ENCODE data around the gene SERTAD1. TPM values are rescaled to one million over a fixed set of nuclear protein-coding genes. Genes with fewer than 3 reads are reported as not detected.
A peak's percentile ranks its signal among the peaks of the same experiment; 100 is the strongest.
"Not testable (repeated sequence)": the region's sequence is repeated elsewhere in the genome, so short reads cannot be mapped to it uniquely, and the experiment has no call there.

SERTAD1 gene
- total and polyA plus RNA-seq, 9 donors = 5.7 to 9.8 (median 8.1) TPM

- 20% methylated on average over 8 of the region's 16 CpGs for WGBS (ENCODE audit: insufficient coverage)
- H3K4me1 ChIP-seq (ENCODE audit: control insufficient read depth, insufficient read depth, low read length) = peaks cover 50% of the 10 kb centered on the region
Measured at GRCh38 chr19:40416918-40417642, 8.7 kb downstream of the SERTAD1 start.

GRCh38 chr19:40415768-40416167 is 10.0 kb downstream of the SERTAD1 start:
- no peak overlapping the region for H3K4me3 ChIP-seq (ENCODE audit: low read length)
- peaks cover 54% of the 10 kb centered on the region for H3K4me1 ChIP-seq (ENCODE audit: control insufficient read depth, insufficient read depth, low read length)
- WGBS (ENCODE audit: insufficient coverage) = 100% methylated on average over 2 of the region's 2 CpGs
- peak overlapping the region; percentile 57 for H3K27ac ChIP-seq (ENCODE audit: low read length)
- no peak for DNase-seq
- no peaks in the 10 kb centered on the region for H3K27me3 ChIP-seq (ENCODE audit: control insufficient read depth, insufficient read depth, low read length)
- H3K9me3 ChIP-seq (replicated peaks; ENCODE audit: control insufficient read depth, low read depth, low read length) = no peaks in the 10 kb centered on the region
- no peaks in the 10 kb centered on the region for H3K36me3 ChIP-seq (ENCODE audit: control insufficient read depth, insufficient read depth, low read length)

More at GRCh38 chr19:40416918-40417642, 8.7 kb downstream of the SERTAD1 start:
- H3K9me3 ChIP-seq (replicated peaks; ENCODE audit: control insufficient read depth, low read depth, low read length) = no peaks in the 10 kb centered on the region
- no peak overlapping the region for H3K4me3 ChIP-seq (ENCODE audit: low read length)
- peak overlapping the region; percentile 93 for H3K27ac ChIP-seq (ENCODE audit: low read length)
- H3K27me3 ChIP-seq (ENCODE audit: control insufficient read depth, insufficient read depth, low read length) = no peaks in the 10 kb centered on the region
- H3K36me3 ChIP-seq (ENCODE audit: control insufficient read depth, insufficient read depth, low read length) = no peaks in the 10 kb centered on the region
- DNase-seq = peak; percentile 93

GRCh38 chr19:40414542-40415535 is 11.0 kb downstream of the SERTAD1 start:
- no peak for DNase-seq
- no peaks in the 10 kb centered on the region for H3K36me3 ChIP-seq (ENCODE audit: control insufficient read depth, insufficient read depth, low read length)
- H3K9me3 ChIP-seq (replicated peaks; ENCODE audit: control insufficient read depth, low read depth, low read length) = no peaks in the 10 kb centered on the region
- no peak overlapping the region for H3K27ac ChIP-seq (ENCODE audit: low read length)
- no peaks in the 10 kb centered on the region for H3K27me3 ChIP-seq (ENCODE audit: control insufficient read depth, insufficient read depth, low read length)
- H3K4me3 ChIP-seq (ENCODE audit: low read length) = no peak overlapping the region
- WGBS (ENCODE audit: insufficient coverage) = 91% methylated on average over 14 of the region's 21 CpGs
- peaks cover 55% of the 10 kb centered on the region for H3K4me1 ChIP-seq (ENCODE audit: control insufficient read depth, insufficient read depth, low read length)

- Histone ChIP-seq H3K36me3 (ENCODE audit: control insufficient read depth, insufficient read depth, low read length) (no peaks in the 10 kb centered on the region), H3K27me3 (ENCODE audit: control insufficient read depth, insufficient read depth, low read length) (no peaks in the 10 kb centered on the region), H3K4me3 (ENCODE audit: low read length) (no peak within 1 kb of the TSS), H3K27ac (ENCODE audit: low read length) (peak within 1 kb of the TSS; percentile 35), H3K9me3 (replicated peaks; ENCODE audit: control insufficient read depth, low read depth, low read length) (no peaks in the 10 kb centered on the region), H3K4me1 (ENCODE audit: control insufficient read depth, insufficient read depth, low read length) (peaks cover 55% of the 10 kb centered on the region)
- WGBS (ENCODE audit: insufficient coverage) = 0% methylated on average over 6 of the region's 18 CpGs
- DNase-seq = peak; percentile 78
Measured at GRCh38 chr19:40413291-40413845, 12.4 kb downstream of the SERTAD1 start, which contains the start of gene PRX. PRX (minus strand) TSS chr19:40413378; CDS start chr19:40407932, 5,446 bp downstream.

- Histone ChIP-seq H3K27me3 (ENCODE audit: control insufficient read depth, insufficient read depth, low read length) (no peaks in the 10 kb centered on the region), H3K27ac (ENCODE audit: low read length) (no peak overlapping the region), H3K36me3 (ENCODE audit: control insufficient read depth, insufficient read depth, low read length) (no peaks in the 10 kb centered on the region), H3K4me1 (ENCODE audit: control insufficient read depth, insufficient read depth, low read length) (peaks cover 54% of the 10 kb centered on the region), H3K9me3 (replicated peaks; ENCODE audit: control insufficient read depth, low read depth, low read length) (no peaks in the 10 kb centered on the region), H3K4me3 (ENCODE audit: low read length) (no peak overlapping the region)
- DNase-seq = no peak
- WGBS (ENCODE audit: insufficient coverage) = 86% methylated on average over 2 of the region's 4 CpGs
Measured at GRCh38 chr19:40412866-40413265, 12.9 kb downstream of the SERTAD1 start.

GRCh38 chr19:40411958-40412499 is 13.8 kb downstream of the SERTAD1 start:
- no peak for DNase-seq
- Histone ChIP-seq H3K4me1 (ENCODE audit: control insufficient read depth, insufficient read depth, low read length) (peaks cover 46% of the 10 kb centered on the region), H3K9me3 (replicated peaks; ENCODE audit: control insufficient read depth, low read depth, low read length) (no peaks in the 10 kb centered on the region), H3K27me3 (ENCODE audit: control insufficient read depth, insufficient read depth, low read length) (no peaks in the 10 kb centered on the region), H3K36me3 (ENCODE audit: control insufficient read depth, insufficient read depth, low read length) (no peaks in the 10 kb centered on the region), H3K27ac (ENCODE audit: low read length) (peak overlapping the region; percentile 76), H3K4me3 (ENCODE audit: low read length) (no peak overlapping the region)
- WGBS (ENCODE audit: insufficient coverage) = 59% methylated on average over 5 of the region's 8 CpGs

- Histone ChIP-seq H3K9me3 (replicated peaks; ENCODE audit: control insufficient read depth, low read depth, low read length) (no peaks in the 10 kb centered on the region), H3K27me3 (ENCODE audit: control insufficient read depth, insufficient read depth, low read length) (no peaks in the 10 kb centered on the region), H3K27ac (ENCODE audit: low read length) (peak overlapping the region; percentile 76), H3K4me3 (ENCODE audit: low read length) (no peak overlapping the region), H3K4me1 (ENCODE audit: control insufficient read depth, insufficient read depth, low read length) (peaks cover 41% of the 10 kb centered on the region), H3K36me3 (ENCODE audit: control insufficient read depth, insufficient read depth, low read length) (no peaks in the 10 kb centered on the region)
- DNase-seq = peak; percentile 63
- WGBS (ENCODE audit: insufficient coverage) = 56% methylated on average over 8 of the region's 16 CpGs
Measured at GRCh38 chr19:40411125-40411842, 14.5 kb downstream of the SERTAD1 start.

- Histone ChIP-seq H3K27ac (ENCODE audit: low read length) (no peak overlapping the region), H3K36me3 (ENCODE audit: control insufficient read depth, insufficient read depth, low read length) (no peaks in the 10 kb centered on the region), H3K4me3 (ENCODE audit: low read length) (no peak overlapping the region), H3K4me1 (ENCODE audit: control insufficient read depth, insufficient read depth, low read length) (peaks cover 40% of the 10 kb centered on the region), H3K27me3 (ENCODE audit: control insufficient read depth, insufficient read depth, low read length) (no peaks in the 10 kb centered on the region), H3K9me3 (replicated peaks; ENCODE audit: control insufficient read depth, low read depth, low read length) (no peaks in the 10 kb centered on the region)
- 44% methylated on average over 5 of the region's 9 CpGs for WGBS (ENCODE audit: insufficient coverage)
- no peak for DNase-seq
Measured at GRCh38 chr19:40410030-40410389, 15.8 kb downstream of the SERTAD1 start.

GRCh38 chr19:40408598-40408925 is 17.2 kb downstream of the SERTAD1 start:
- H3K27me3 ChIP-seq (ENCODE audit: control insufficient read depth, insufficient read depth, low read length); H3K27ac ChIP-seq (ENCODE audit: low read length): not testable (repeated sequence)
- WGBS (ENCODE audit: insufficient coverage) = 80% methylated on average over 8 of the region's 8 CpGs

More at GRCh38 chr19:40408598-40408925, 17.2 kb downstream of the SERTAD1 start:
- not testable (repeated sequence) for H3K36me3 ChIP-seq (ENCODE audit: control insufficient read depth, insufficient read depth, low read length); DNase-seq; H3K4me3 ChIP-seq (ENCODE audit: low read length); H3K9me3 ChIP-seq (replicated peaks; ENCODE audit: control insufficient read depth, low read depth, low read length)
- H3K4me1 ChIP-seq (ENCODE audit: control insufficient read depth, insufficient read depth, low read length) = peaks cover 37% of the 10 kb centered on the region

Measured in muscle of leg (tissue), 11 donors.